GM12873 (cell line): ENCODE measurements around the gene ARHGEF16.
A peak's percentile ranks its signal among the peaks of the same experiment; 100 is the strongest.

Source experiments
- TF ChIP-seq, protein P1 (sequence below): IDR thresholded peaks from 2 replicates; pipeline ENCODE4 v1.5.1; 2012; ENCODE audit warnings: low read depth, mild to moderate bottlenecking, moderate library complexity, low read length, control low read depth; ENCODE audit not compliant: insufficient read depth; ENCODE audit errors: missing control alignments

ARHGEF16 gene

DNA sequence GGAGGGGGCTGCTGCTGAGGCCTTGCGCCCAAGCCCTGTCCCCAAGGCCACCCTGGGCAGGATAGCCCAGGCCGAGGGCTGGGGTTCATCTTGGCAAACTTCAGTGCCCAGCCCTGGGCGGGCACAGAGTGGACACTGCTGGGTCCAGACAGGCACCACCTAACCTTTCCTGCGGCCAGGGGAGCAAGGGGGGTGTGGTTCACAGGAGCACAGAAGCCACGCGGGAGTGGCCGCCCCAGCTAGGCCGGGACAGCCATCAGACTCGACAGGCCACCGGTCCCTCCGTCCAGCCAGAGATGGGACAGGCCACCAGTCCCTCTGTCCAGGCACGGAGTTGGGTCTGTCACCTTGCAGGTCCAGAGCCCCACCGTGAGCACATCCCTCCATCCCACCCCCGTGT, 28.9 kb downstream of the ARHGEF16 start:
- TF ChIP-seq, protein P1, sequence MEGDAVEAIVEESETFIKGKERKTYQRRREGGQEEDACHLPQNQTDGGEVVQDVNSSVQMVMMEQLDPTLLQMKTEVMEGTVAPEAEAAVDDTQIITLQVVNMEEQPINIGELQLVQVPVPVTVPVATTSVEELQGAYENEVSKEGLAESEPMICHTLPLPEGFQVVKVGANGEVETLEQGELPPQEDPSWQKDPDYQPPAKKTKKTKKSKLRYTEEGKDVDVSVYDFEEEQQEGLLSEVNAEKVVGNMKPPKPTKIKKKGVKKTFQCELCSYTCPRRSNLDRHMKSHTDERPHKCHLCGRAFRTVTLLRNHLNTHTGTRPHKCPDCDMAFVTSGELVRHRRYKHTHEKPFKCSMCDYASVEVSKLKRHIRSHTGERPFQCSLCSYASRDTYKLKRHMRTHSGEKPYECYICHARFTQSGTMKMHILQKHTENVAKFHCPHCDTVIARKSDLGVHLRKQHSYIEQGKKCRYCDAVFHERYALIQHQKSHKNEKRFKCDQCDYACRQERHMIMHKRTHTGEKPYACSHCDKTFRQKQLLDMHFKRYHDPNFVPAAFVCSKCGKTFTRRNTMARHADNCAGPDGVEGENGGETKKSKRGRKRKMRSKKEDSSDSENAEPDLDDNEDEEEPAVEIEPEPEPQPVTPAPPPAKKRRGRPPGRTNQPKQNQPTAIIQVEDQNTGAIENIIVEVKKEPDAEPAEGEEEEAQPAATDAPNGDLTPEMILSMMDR, result no peak

DNA sequence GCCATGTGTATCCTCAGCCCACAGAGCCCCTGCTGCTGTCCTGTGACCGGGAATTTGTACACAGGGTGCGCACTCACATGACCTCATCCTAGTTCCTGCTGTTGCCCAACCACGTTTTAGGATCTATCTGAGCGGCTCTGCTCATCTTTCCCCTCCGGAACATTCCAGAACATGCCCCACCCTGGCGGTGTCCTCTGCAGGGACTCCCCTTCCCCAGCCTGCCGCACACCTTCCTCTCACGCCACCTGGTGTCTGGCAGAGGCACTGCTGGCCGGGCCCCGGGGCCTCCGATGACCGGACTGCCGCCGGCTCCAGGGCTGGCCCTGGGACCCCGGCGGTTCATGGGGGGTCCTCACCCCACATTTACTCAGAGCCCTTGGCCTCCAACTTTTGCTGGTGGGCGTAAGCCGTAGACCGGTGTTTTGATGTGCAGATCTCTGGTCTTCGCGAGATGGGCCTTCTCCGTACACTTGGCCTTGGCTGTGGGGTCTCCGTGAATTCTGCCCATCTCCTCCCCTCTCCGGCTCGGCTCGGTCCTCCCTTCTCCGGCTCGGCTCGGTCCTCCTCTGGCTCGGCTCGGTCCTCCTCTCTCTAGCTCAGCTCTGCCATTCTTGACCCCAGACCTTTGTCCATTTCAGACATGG, 29.5 kb downstream of the ARHGEF16 start:
- TF ChIP-seq, protein P1, result peak; percentile 83

DNA sequence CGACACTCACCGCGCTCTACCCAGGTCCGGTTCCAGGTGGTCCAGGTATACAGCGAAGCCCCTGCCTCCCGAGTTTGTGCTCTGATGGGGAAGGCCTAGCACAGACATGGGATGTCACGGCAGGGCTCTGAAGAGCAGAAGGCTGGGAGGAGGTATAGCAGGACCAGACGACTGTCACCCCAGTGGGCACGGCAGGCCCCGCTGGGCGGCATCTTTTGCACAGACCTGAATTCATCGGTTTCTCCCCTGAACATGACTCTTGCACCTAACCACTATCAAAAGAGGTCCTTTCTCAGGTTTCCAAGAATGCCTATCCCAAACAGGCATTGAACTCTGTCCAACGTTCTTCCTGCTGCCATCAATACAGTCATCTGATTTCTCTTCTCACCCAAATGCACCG, 30.6 kb downstream of the ARHGEF16 start:
- TF ChIP-seq, protein P1, result no peak

DNA sequence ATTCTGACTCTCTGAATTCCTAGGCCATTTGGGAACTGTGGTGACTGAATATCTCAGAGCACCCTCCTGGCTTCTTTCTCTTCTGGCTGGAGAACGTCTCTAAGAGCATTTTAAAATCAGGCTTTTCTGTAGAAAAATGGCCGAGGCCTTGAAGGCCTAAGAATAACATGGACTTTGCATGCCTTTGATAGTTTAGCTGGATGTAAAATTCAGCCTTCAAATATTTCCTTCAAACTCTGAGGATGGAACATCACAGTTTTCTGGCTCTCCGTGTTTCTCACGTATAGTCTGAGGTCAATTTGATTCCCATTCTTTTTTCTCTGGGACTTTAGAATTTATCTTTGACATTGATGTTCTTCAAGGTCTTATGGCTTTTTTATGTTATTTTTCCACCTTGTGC, 34.0 kb downstream of the ARHGEF16 start:
- TF ChIP-seq, protein P1, result no peak

DNA sequence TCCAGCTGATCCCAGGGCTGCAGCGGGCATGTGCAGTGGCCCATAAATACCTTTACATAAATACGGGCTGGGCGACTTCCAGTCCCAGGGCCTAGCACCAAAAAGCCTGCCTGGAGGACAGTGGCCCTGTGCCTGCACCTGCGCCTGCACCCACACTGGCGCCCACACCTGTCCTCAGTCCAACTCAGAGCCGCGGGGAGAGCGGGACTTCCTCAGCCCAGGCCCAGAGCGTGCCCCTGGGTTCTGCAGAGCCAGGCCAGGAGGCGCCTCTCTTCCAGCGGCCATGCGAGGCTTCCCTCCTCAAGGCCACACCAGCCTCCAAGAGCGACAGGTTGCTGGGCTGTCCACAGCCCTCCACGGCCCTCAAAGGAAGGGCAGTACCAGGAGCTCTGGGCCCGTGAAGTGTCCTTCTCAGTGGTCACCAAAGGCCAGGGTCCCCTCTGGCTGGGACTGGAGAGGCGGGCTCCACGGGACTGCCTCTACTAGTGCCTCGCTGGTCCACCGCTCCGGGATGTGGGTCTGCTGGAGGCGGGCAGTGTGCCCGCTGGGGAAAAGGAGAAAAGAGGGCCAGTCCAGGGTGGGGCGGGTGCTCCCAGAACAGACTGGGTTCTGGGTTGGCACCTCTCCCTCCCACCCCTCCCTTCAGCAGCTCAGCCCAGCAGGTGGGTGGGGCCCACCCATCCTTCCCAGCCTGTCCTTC, 35.7 kb downstream of the ARHGEF16 start:
- TF ChIP-seq, protein P1, result no peak

DNA sequence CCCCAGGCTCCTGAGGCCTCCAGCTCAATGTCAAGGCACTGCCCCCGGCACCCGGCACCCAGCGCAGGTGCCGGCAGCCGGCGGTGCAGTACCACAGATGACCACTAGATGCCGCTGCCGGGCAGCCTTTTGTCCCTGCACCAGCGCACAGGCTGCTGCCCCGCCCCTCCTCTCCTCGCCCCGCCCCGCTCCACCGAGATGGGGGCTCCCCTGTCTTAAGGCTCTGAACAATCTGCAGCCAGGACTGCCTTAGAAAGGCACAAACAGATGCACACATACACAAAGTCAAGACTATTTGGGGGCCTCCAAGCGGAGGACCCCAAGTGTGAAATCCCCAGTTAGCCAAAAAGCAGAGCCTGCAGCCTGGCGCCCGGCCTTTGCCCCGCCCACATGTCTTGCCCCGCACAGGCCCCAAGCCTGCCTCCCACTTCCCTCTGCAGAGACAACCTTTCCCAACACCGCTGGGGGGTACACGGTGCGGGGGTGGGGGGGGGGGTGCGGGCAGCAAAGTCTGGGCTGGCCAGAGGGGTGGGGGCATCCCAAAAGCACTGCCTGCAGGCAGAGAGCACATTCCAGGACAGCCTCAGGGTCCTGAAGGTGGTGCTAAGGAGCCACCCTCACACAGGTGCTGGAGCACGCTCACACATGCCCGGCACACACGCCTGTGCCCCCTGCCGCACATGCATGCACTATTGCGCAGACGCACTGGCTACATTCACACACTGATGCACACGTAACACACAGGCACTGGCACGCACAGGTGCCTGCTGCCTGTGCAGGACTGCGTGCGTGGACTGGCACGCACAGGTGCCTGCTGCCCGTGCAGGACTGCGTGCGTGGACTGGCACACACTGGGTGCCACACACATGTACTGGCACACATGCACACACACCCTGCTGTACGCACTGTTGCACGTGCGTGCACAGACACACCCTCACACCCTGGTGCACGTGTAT, 37.1 kb downstream of the ARHGEF16 start:
- TF ChIP-seq, protein P1, result peak; percentile 97
